ENCODE results near the gene CAPN15.
"Not testable (repeated sequence)": the region's sequence is repeated elsewhere in the genome, so short reads cannot be mapped to it uniquely, and the experiment has no call there.

The CAPN15 gene

DNA sequence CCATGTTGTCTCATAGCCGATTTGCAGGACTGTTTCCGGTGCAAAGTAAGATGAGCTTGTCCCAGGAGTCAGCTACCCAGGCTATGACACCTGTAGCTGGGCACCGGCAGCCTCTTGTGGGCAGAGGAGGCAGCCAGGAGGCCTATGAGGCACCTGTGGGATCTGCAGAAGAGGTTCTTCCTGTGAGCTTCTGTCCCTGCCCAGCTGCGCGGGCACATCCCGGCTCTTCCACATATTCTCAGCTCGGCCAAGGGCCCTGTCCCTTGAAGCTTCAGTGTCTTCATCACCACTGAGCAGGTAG is 21.3 kb upstream of the CAPN15 start:
- in situ Hi-C loops (cut with HindIII; ENCODE audit: low sequenced_read_pairs), result no loop called here

DNA sequence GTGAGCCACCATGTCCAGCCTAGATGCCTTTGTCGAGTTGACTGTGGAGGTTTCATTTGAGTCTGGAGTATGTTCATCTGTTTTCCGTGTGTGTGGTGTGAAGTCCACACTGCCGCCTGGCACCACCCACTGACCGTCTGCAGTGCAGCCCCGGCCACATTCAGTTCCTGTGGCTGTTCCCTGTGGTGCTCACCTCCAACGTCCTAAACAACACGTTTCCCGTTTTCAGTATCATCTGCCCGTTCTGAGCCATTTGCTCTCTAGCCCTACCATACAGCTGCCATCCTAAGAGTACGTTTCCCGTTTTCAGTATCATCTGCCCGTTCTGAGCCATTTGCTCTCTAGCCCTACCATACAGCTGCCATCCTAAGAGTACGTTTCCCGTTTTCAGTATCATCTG is 20.0 kb upstream of the CAPN15 start:
- in situ Hi-C loops (cut with HindIII; ENCODE audit: low sequenced_read_pairs), result not testable (repeated sequence)

GRCh38 chr16:507996-508395 is 19.5 kb upstream of the CAPN15 start:
- in situ Hi-C loops (cut with HindIII; ENCODE audit: low sequenced_read_pairs), result no loop called here

DNA sequence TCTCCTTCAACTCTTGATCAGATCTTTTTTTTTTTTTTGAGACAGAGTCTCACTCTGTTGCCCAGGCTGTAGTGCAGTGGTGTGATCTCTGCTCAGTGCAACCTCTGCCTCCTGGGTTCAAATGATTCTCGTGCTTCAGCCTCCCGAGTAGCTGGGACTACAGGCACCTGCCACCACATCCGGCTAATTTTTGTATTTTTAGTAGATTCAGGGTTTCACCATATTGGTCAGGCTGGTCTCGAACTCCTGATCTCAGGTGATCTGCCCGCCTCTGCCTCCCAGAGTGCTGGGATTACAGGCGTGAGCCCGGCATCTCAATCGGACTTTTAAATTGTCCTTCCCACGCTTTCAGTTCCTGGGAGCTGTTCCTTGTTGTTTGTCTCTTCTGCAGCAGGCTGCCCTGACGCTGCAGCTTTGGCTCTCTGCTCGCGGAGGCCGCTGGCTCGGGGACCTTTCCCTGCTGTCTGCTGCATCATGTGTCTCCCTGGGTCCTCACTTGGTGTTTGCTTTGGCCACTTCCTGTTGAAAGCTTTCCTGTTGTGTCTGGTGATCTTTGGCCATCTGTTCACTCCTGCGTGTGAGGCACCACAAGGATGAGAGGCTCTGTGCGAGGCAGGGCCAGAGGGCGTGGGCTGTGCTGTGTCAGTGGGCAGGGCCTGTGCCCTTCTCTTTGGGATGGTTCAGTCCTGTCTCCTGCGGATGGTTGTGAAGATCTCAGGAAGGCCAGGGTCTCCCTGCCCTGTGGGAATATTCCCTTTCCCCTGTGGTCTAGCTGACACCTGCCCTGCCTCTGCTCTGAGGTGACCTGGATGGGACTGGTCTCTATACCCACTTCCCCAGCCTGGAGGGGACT is 18.4 kb upstream of the CAPN15 start:
- in situ Hi-C loops (cut with HindIII; ENCODE audit: low sequenced_read_pairs), result no loop called here

DNA sequence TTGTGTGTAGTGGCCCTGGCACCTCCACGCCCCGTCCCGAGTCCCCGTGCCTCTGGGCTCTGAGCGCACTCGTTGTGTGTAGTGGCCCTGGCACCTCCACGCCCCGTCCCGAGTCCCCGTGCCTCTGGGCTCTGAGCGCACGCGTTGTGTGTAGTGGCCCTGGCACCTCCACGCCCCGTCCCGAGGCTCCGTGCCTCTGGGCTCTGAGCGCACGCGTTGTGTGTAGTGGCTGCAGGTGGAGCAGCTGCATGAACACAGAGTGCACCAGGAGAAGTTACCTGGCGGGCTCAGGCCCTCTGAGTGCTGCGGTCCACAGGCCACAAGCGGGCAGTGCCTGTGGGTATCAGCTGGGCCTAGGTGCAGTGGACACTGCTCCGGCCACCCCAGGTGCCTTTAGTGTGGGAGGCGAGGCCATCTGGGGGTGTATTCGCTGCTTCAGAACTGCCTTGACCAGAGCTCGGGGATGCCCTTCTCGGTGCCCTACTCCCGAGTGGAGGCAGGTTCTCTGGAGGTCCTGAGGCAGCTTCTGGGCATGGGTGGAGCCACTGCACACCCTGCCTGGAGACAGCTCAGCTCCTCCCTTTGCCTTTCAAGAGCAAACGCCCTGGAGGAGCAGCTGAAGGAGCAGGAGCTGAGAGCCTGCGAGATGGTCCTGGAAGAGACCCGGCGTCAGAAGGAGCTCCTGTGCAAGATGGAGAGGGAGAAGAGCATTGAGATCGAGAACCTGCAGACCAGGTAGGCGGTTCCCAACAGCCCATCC is 17.3 kb upstream of the CAPN15 start:
- in situ Hi-C loops (cut with HindIII; ENCODE audit: low sequenced_read_pairs), result no loop called here

DNA sequence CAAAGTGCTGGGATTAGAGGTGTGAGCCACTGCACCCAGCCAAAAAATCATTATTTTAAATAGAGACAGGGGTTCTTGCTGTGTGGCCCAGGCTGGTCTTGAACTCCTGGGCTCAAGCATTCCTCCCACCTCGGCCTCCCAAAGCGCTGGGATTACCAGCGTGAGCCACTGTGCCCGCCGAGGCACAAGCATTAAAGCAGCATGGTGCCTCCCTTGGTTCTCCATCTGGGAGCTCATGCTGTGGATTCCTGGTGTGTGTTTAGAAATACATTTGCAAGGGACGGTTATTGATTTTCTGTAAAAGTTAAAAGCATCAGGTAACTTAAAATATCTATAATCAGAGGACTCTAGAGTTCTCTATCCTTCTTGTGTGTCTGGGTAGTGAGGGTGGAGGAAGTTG is 14.7 kb upstream of the CAPN15 start:
- in situ Hi-C loops (cut with HindIII; ENCODE audit: low sequenced_read_pairs), result no loop called here

DNA sequence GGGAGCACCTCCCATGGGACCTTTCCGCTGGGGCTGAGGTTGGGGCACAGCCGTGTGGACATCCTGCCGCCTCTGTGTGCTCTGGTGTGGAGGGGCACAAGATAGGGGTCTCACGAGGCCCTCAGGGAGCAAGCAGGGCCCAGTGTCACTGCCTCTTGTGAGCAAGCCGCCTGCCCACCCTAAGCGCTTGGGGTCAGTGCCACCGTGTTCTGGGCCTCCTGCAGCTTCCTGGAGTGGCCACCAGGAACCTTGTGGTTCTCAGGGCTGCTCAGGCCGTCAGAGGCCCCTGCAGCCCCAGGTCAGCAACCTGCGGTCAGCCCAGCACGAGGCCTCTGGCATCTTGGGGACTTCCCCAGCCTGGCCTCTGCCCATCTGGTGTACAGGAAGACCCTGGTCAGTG is 13.6 kb upstream of the CAPN15 start:
- in situ Hi-C loops (cut with HindIII; ENCODE audit: low sequenced_read_pairs), result no loop called here

GRCh38 chr16:515175-515938 is 12.2 kb upstream of the CAPN15 start:
- in situ Hi-C loops (cut with HindIII; ENCODE audit: low sequenced_read_pairs), result no loop called here

- in situ Hi-C loops (cut with HindIII; ENCODE audit: low sequenced_read_pairs), result no loop called here
Observed at GRCh38 chr16:515939-516226, 11.6 kb upstream of the CAPN15 start.

GRCh38 chr16:516301-516700 is 11.2 kb upstream of the CAPN15 start:
- in situ Hi-C loops (cut with HindIII; ENCODE audit: low sequenced_read_pairs), result no loop called here

DNA sequence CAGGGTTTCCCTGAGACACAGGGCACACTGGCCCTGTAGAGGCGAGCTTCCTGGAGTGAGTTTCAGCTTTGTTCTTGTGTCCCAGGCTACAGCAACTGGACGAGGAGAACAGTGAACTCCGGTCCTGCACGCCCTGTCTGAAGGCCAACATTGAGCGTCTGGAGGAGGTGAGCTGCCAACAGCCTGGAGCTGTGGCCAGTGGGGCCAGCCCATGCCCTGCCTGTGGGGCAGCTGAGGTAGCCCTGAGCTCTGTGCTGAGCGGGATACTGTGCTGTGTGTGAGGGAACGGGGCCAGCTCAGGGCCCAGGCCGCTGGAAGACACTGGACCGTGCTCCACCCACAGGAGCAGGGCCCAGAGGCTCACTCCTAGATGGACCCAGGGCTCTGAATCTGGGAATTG is 8.7 kb upstream of the CAPN15 start:
- in situ Hi-C loops (cut with HindIII; ENCODE audit: low sequenced_read_pairs), result no loop called here

DNA sequence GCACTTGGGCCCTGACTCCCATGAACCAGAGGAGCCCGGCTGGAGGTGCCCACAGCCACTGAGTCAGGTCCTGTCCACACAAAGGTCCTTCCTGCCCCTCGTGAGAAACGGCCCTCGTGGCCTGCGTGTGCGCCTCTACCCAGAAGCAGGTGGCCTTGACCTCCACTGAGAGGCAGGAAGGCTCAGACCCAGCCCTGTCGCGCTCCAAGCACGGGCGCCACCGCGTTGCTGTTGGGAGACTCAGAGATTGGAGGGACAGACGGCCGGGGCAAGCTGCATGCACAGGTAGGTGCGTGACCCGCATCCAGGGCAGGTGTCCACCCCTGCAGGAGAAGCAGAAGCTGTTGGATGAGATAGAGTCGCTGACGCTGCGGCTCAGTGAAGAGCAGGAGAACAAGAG is 8.1 kb upstream of the CAPN15 start:
- in situ Hi-C loops (cut with HindIII; ENCODE audit: low sequenced_read_pairs), result no loop called here

DNA sequence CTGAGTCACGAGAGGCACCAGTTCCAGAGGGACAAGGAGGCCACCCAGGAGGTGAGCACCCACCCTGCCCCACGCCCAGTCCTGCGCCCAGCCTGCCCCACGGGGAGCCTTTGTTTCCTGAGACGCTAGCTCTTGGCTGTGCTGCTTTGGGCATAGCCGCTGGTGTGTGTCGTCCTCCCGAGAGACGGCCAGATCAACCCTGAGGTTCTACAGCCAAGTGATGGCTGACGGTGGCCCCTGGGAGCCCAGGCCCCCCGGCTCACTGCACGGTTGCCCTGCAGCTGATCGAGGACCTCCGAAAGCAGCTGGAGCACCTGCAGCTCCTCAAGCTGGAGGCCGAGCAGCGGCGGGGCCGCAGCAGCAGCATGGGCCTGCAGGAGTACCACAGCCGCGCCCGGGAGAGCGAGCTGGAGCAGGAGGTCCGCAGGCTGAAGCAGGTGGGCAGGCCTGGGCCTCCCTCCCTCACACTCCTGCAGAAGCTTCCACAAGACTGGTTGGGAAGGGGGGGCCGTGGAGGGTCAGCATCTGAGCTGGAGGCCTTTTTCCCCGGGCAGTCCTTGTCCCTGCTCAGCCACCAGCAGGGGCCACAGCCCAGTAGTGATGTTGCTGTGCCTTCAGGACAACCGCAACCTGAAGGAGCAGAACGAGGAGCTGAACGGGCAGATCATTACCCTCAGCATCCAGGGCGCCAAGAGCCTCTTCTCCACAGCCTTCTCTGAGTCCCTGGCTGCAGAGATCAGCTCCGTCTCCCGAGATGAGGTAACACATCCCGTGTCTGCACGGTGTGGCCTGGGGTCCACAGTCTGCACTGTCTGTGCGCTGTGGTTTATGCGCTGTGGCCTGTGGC is 7.4 kb upstream of the CAPN15 start:
- in situ Hi-C loops (cut with HindIII; ENCODE audit: low sequenced_read_pairs), result no loop called here

DNA sequence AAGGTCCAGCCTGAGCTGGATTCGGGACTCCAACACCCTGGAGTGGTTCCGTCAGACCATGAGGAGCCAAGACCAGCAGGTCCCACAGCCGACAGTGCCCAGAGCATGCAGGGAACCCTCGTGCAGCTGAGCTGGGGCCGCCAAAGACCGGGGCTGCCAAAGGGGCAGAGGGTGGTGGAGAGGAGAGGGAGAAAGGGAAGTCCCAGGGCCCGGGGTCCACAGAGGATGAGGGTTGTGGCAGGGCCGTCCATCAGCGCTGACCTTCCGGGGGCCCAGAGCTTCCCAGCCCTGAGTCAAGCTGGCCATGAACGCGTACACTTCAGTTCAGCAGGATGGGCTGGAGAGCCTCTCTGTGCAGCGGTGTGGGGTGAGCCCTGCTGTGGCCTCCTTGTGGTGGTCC is 6.7 kb upstream of the CAPN15 start:
- in situ Hi-C loops (cut with HindIII; ENCODE audit: low sequenced_read_pairs), result no loop called here

DNA sequence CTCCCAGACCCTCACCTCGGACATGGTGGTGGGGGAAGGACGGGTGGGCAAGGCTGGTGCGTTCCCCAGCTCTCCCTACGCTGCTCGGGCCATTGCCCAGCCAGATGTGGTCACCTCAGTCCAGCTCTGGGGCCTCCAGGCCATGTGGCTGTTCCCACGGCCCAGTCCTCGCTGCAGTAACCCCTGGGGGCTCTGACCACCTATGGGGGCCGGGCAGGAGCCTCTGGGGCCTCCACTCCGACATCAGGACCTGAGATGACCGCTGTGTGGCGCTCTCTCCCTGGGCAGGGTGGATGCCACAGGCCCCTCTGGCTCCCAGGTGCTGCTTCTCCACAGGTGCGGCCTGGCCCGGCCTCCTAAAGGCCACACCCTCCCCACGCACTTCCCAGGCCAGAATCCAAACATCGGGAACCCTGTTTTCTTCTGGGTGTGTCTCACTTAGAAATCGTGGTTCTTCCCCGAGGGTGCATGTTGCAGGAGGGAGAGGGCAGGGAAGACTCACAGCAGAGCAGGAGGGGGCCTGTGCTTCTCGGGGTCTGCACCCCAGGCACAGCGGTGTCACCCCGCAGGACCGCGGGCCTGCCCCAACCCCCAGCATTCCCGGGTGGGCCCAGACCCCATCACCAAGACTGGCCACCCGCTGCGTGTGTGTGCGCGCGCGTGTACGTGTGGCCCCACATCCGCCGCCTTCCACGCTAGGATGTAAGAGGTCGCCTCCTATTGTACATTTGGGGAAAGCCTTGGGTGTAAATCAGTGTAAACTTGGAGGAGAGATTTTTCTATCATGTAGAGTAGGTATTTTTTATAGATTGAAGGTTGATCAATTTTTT is 5.9 kb upstream of the CAPN15 start:
- in situ Hi-C loops (cut with HindIII; ENCODE audit: low sequenced_read_pairs), result no loop called here

DNA sequence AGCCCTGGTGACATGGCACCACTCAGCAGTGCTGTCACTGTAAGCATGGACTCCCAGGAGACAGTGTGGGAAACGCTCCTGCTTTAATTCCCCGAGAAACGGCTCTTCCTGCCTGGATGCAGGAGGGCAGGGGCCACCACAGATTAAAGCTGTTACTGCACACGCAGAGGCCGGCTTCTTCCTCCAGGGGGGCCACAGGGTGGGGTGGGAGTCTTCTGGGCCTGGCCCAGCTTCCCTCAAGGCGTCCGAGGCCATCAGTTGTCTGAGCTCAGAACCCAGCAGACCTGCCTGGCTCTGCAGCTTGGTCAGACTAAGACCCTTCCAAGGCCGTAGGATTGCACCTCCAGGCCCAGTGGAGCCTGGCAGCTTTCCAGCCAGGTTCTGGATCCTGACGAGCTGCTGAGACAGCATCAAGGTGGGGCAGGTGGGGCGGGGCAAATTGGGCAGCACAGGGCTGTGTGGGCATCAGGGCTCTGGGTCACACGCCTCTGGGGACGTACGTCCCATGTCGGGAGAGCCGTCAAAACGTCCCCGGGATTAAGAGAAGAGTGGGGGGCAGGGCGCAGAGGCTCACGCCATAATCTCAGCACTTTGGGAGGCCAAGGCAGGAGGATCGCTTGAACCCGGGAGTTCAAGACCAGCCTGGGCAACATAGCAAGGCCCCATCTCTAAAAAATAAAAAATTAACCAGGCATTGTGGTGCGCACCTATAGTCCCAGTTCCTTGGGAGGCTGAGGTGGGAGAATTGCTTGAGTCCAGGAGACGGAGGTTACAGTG is 5.0 kb upstream of the CAPN15 start:
- in situ Hi-C loops (cut with HindIII; ENCODE audit: low sequenced_read_pairs), result no loop called here

DNA sequence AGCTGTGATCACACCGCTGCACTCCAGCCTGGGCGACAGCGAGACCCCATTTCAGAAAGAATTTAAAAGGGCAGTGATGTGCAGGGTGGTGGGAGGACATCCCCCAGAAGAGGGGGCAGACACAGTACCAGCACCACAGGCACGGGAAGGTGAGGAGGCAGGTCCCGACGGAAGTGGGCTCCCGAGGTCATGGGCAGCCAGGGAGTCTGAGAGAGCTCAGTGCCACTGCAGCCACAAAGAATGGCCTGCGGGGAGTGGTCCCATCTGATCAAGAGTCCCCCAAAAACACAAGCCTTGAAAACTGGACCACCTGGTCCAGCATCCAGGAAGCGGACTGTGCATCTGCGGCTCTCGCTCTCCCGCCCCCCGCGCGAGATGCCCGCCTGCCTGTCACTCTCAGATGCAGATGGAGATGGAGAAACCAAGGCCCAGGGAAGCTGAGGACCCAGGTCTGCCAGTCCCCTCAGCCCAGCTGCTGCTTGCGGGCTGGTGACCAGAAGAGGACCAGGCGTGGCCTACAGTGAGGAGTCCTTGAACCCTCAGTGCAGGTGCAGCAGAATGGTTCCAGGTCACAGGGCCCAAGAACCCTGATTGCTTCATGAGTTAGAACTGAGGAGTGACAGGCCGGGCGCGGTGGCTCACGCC is 4.3 kb upstream of the CAPN15 start:
- in situ Hi-C loops (cut with HindIII; ENCODE audit: low sequenced_read_pairs), result no loop called here

DNA sequence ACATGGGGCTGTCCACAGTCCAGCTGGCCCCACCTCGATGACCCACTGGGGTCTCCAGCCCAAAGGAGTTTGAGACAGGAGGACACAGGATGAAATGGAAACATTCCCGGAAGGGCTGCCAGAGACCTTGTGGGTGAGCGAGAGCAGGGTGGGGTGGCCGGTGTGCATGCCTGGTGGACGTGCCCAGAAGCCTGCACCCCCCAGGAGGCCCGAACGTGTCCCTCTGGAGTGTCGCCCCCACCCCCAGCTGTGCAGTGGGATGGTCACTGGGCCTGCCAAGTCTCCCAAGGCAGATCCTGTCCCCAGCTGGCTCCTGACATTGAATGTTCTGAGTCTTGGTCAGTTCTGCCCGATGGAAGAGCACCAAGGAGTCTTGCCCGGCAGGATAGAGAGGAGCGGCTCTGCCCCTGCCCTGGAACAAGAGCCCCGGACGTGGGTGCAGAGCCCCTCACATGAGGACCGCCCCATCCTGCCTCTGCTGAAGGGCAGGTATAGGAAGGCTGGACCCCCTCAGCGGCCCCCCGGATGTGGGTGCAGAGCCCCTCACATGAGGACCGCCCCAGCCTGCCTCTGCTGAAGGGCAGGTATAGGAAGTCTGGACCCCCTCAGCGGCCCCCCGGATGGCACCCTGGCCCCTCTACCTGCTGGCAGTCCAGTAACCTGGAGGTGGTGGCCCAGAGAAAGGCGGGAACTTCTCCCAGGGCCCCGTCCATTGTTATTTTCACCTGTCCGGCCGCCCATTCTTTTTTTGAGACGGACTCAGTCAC is 3.1 kb upstream of the CAPN15 start:
- in situ Hi-C loops (cut with HindIII; ENCODE audit: low sequenced_read_pairs), result no loop called here
